ENCODE measurements around the gene C19orf47.

DNA sequence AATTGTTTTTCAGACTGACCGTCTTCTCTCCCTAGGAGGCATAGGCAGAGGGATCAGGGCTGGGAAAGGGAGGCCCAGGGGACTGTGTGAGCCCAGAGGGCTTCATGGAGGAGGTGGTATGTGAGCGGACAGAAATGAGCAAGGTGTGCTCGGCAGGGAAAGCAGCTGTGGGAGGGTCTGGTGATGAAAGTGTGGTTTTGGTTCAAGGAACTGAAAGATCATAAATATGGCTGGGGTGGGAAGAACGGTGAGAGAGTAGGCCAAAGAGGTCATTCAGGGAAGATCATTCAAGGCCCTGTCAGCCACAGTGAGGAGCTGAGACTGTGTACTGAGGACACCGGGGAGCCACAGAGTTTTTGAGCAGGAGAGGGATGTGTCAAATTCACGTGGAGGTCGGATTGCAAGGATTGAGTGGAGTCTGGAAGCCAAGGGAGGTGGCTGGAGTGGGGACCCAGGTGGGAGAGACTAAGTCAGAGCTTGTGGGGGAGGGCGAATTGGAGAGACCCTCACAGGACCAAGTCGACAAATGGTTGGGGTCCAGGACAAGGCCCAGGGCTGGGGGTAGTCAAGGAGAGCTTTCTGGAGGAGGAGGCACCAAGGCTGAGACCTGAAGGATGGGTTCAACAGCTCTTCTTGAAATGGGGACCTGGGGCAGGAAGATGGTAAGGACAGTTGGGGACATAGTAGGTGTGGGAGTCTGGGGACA lies 7.9 kb upstream of the C19orf47 start:
- no peak for TF ChIP-seq CTCF (IDR thresholded peaks at IDR 0.05; ENCODE audit: low read length)
- no peak for TF ChIP-seq EZH2 (optimal IDR thresholded peaks at IDR 0.05; ENCODE audit: low read depth, low read length)
- no peak for TF ChIP-seq EZH2phosphoT487 (IDR thresholded peaks at IDR 0.05; ENCODE audit: low read length)
